ENCODE measurements around the gene IQCE. TPM values are rescaled to one million over a fixed set of nuclear protein-coding genes. Genes with fewer than 3 reads are reported as not detected.
A peak's percentile ranks its signal among the peaks of the same experiment; 100 is the strongest.

IQCE gene
- total and polyA plus RNA-seq, 10 of the 15 experiments (the other 5 are each of a cell fraction or from before 2014, with no cell fraction given), result 0.37 to 8.1 (median 3.7) TPM

GRCh38 chr7:2510909-2511768, 47.6 kb upstream of the IQCE start (continued):
- TF ChIP-seq, protein P1, sequence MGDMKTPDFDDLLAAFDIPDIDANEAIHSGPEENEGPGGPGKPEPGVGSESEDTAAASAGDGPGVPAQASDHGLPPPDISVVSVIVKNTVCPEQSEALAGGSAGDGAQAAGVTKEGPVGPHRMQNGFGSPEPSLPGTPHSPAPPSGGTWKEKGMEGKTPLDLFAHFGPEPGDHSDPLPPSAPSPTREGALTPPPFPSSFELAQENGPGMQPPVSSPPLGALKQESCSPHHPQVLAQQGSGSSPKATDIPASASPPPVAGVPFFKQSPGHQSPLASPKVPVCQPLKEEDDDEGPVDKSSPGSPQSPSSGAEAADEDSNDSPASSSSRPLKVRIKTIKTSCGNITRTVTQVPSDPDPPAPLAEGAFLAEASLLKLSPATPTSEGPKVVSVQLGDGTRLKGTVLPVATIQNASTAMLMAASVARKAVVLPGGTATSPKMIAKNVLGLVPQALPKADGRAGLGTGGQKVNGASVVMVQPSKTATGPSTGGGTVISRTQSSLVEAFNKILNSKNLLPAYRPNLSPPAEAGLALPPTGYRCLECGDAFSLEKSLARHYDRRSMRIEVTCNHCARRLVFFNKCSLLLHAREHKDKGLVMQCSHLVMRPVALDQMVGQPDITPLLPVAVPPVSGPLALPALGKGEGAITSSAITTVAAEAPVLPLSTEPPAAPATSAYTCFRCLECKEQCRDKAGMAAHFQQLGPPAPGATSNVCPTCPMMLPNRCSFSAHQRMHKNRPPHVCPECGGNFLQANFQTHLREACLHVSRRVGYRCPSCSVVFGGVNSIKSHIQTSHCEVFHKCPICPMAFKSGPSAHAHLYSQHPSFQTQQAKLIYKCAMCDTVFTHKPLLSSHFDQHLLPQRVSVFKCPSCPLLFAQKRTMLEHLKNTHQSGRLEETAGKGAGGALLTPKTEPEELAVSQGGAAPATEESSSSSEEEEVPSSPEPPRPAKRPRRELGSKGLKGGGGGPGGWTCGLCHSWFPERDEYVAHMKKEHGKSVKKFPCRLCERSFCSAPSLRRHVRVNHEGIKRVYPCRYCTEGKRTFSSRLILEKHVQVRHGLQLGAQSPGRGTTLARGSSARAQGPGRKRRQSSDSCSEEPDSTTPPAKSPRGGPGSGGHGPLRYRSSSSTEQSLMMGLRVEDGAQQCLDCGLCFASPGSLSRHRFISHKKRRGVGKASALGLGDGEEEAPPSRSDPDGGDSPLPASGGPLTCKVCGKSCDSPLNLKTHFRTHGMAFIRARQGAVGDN (IDR thresholded peaks at IDR 0.05), result peak; percentile 50; the same call in 1 of the 2 replicates
- TF ChIP-seq YBX1 (IDR thresholded peaks at IDR 0.05) (no peak), ZBED1 (IDR thresholded peaks at IDR 0.05; ENCODE audit: borderline replicate concordance) (no peak), NBN (IDR thresholded peaks at IDR 0.05) (no peak), SMAD1 (IDR thresholded peaks at IDR 0.05; ENCODE audit: low read depth, partially characterized antibody) (no peak), SREBF2 (IDR thresholded peaks at IDR 0.05; ENCODE audit: low read length) (no peak), STAT3 (IDR thresholded peaks at IDR 0.05; ENCODE audit: low read depth, low read length) (no peak), GABPA (IDR thresholded peaks at IDR 0.05; ENCODE audit: low read depth) (no peak), POLR2A (IDR thresholded peaks at IDR 0.05; ENCODE audit: low read depth, low read length) (peak; percentile 54; the same call in 1 of the 2 replicates)
